ENCODE measurements around the gene CEP19. TPM values are rescaled to one million over a fixed set of nuclear protein-coding genes. Genes with fewer than 3 reads are reported as not detected.

Gene CEP19
- total RNA-seq, 1 donor from 2014 or later: 2.5 TPM

- no peak for TF ChIP-seq CTCF (IDR thresholded peaks at IDR 0.05; ENCODE audit: unreplicated experiment)
- peaks cover 3% of the 10 kb centered on the region for H3K36me3 Mint-ChIP-seq (ENCODE audit: insufficient read depth)
- H3K4me1 Mint-ChIP-seq (ENCODE audit: low read depth): no peaks in the 10 kb centered on the region
- peaks cover 6% of the 10 kb centered on the region for H3K9me3 Mint-ChIP-seq (ENCODE audit: low read depth)
- peaks cover 3% of the 10 kb centered on the region for H3K27me3 Mint-ChIP-seq
- DNase-seq (ENCODE audit: low spot score, unreplicated experiment): no peak
- no peak overlapping the region for H3K4me3 Mint-ChIP-seq (ENCODE audit: low read depth)
- H3K27ac Mint-ChIP-seq: no peak overlapping the region
Observed at GRCh38 chr3:196686436-196686835, 25.6 kb downstream of the CEP19 start.

GRCh38 chr3:196684548-196685407, 27.3 kb downstream of the CEP19 start:
- Mint-ChIP-seq H3K27ac (no peak overlapping the region), H3K4me1 (ENCODE audit: low read depth) (no peaks in the 10 kb centered on the region), H3K36me3 (ENCODE audit: insufficient read depth) (peaks cover 3% of the 10 kb centered on the region), H3K4me3 (ENCODE audit: low read depth) (no peak overlapping the region), H3K9me3 (ENCODE audit: low read depth) (peaks cover 6% of the 10 kb centered on the region), H3K27me3 (peaks cover 3% of the 10 kb centered on the region)
- TF ChIP-seq CTCF (IDR thresholded peaks at IDR 0.05; ENCODE audit: unreplicated experiment): peak; percentile 84
- DNase-seq (ENCODE audit: low spot score, unreplicated experiment): peak; percentile 30

- Mint-ChIP-seq H3K27ac (peak overlapping the region; percentile 4), H3K4me3 (ENCODE audit: low read depth) (no peak overlapping the region)
Observed at GRCh38 chr3:196677931-196678330, 34.1 kb downstream of the CEP19 start.

GRCh38 chr3:196677353-196677752, 34.7 kb downstream of the CEP19 start:
- peaks cover 10% of the 10 kb centered on the region for H3K4me1 Mint-ChIP-seq (ENCODE audit: low read depth)
- no peak overlapping the region for H3K4me3 Mint-ChIP-seq (ENCODE audit: low read depth)
- no peak overlapping the region for H3K27ac Mint-ChIP-seq
- TF ChIP-seq CTCF (IDR thresholded peaks at IDR 0.05; ENCODE audit: unreplicated experiment): no peak
- H3K27me3 Mint-ChIP-seq: no peaks in the 10 kb centered on the region
- H3K36me3 Mint-ChIP-seq (ENCODE audit: insufficient read depth): peaks cover 1% of the 10 kb centered on the region
- DNase-seq (ENCODE audit: low spot score, unreplicated experiment): no peak
- H3K9me3 Mint-ChIP-seq (ENCODE audit: low read depth): peaks cover 2% of the 10 kb centered on the region

More at GRCh38 chr3:196677931-196678330, 34.1 kb downstream of the CEP19 start:
- TF ChIP-seq CTCF (IDR thresholded peaks at IDR 0.05; ENCODE audit: unreplicated experiment): no peak
- Mint-ChIP-seq H3K27me3 (no peaks in the 10 kb centered on the region), H3K4me1 (ENCODE audit: low read depth) (peaks cover 10% of the 10 kb centered on the region), H3K9me3 (ENCODE audit: low read depth) (peaks cover 4% of the 10 kb centered on the region), H3K36me3 (ENCODE audit: insufficient read depth) (peaks cover 2% of the 10 kb centered on the region)
- no peak for DNase-seq (ENCODE audit: low spot score, unreplicated experiment)

- Mint-ChIP-seq H3K27me3 (no peaks in the 10 kb centered on the region), H3K4me3 (ENCODE audit: low read depth) (no peak overlapping the region), H3K36me3 (ENCODE audit: insufficient read depth) (no peaks in the 10 kb centered on the region), H3K27ac (no peak overlapping the region), H3K4me1 (ENCODE audit: low read depth) (peaks cover 18% of the 10 kb centered on the region), H3K9me3 (ENCODE audit: low read depth) (no peaks in the 10 kb centered on the region)
- no peak for TF ChIP-seq CTCF (IDR thresholded peaks at IDR 0.05; ENCODE audit: unreplicated experiment)
- DNase-seq (ENCODE audit: low spot score, unreplicated experiment): no peak
Observed at GRCh38 chr3:196673632-196674031, 38.4 kb downstream of the CEP19 start.
